NCI-H82 treated with DMSO at 0.1 percent for 48 hours (cell line): Measurements from ENCODE around the gene NOTCH1.
A peak's percentile ranks its signal among the peaks of the same experiment; 100 is the strongest.

Experiments used
- DNase-seq: peaks from one replicate; lab custom pipeline; 2025; ENCODE audit not compliant: unreplicated experiment; lab: John Stamatoyannopoulos, UW

Gene NOTCH1

DNA sequence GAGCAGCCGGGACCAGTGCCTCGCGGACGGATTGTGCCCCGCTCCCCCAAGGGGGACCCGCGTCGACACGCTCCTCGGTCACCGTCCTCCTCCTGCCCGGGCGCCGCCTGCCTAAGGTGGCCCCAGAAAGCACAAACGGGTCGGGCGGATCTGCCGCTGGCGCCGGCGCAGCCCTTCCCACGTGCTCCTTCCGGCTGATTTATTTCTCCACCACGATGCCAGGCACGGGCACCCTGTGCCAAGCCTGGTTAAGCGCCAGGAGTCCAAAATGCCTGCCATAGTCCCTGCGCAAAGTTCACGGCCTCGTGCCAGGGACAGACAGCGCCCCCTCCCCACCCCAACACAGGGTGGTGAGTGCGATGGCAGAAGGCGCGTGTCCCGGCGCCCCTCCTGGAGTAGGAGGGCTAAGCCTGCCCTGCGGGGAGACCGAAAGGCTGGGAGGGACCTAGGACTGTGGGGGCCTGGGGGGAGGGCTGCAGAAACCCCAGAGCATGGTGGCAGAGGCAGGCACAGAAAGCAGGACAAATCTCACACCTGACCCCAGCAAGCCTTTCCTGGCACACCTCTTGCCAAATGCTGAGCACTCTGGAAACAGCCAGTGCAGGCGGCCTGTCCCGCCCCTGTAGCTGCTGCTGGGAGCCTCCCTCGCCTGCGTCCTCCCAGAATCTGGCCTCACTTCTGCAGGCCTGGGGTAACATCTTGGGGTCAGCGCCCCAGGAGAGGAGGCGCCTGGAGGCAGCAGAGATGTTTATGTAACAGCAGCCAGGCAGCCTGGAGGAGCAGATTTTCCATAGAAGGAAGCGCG, 1.1 kb upstream of the NOTCH1 start:
- no peak for DNase-seq

DNA sequence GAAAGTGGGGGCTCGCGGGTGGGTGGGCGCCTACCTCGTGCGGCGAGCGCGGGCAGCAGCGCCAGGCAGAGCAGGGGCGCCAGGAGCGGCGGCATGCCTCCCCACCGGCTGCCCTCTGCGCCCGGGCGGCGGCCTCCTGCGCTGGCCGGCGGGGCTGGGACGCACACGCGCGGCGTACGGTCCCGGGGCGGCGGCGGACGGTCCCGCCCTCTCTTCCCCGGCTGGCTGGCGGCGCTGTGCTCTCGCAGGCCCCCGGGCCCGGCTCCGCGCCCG, 220 bp downstream of the NOTCH1 start:
- DNase-seq, result no peak

DNA sequence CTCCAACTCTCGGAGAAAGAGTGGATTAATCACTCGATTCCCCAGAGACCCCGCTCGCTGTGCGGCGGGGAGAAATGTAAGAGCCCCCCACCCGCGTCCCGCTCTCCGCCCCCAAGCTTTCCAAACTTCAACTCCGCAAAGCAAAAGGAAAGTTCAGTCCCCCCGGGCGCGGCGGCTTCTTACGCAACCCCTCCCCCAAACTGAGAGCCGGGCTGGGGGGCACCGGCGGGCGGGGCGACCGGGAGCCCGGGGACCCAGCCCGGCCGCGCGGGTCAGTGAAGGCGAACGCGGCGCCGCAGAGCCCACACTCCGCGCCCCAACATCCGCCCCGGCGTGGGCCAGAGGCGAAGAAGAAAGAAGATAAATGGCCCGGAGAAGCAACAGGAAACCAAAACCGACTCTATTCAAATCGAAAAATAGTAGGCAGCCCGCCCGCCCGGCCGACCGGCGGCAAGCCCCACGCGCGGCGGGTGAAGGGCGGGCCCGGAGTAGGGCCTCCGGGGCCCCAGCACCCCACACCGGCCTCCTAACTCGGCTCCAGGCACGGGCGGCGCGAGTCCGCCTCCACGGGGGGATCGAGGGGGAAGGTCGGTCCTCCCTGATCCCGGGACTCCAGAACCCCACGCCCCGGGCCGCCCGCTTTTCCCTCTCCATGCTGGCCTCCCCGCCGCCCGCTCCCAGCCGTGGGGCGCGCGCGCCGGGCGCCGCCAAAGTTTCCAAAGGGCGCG, 720 bp downstream of the NOTCH1 start:
- no peak for DNase-seq

DNA sequence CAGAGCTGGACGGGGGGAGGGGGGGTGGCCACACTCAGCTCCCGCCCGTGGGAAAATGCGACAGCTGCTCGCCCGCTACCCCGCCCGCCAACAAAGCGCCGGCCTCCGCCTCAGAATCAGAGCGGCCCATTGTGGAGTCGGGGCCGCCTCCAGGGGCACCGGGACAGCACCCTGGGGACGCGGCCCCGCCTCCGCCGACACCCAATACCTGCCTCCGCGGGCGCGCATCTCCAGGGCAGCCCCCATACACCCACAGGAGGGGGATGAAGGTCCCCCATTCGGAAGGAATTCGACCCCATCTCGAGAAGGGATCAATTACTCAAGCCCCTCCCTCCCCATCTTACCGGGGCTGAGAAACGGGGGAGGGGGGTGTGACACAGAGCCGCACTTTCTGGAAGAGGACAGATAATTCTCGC, 1.3 kb downstream of the NOTCH1 start:
- DNase-seq, result peak; percentile 6

DNA sequence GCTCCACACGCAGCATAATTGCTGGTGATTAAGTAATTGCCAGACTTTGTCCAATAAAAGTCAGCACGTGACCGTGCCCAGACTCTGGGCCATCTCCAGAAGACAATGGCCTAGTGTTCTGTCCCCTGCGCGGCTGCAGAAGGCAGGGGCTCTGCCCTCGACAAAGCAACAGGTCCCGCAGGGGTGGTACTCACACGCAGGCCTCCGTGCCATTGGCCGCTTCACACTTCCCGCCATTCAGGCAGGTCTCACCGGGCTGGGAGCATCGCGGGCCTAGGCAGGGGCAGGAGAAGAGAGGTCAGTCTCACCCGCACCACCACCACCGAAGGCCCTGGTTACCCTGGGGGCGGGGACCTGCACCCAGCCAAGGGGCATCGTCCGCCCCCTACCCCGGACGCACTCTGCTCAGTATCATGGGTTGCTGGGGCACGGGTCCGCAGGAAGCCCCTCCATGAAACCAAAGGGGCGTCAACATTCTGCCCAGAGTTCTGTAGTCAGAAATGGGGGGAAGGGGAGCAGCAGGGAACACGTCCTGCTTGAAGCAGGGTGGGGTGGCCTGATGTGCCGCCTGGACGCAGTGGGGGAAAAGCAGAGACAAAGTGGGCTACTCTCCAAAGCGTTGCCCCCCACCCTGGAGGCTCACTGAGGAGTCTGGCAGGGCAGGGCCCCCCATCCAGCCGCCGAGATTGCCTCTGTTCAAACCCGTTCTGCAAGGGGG, 1.9 kb downstream of the NOTCH1 start:
- no peak for DNase-seq

DNA sequence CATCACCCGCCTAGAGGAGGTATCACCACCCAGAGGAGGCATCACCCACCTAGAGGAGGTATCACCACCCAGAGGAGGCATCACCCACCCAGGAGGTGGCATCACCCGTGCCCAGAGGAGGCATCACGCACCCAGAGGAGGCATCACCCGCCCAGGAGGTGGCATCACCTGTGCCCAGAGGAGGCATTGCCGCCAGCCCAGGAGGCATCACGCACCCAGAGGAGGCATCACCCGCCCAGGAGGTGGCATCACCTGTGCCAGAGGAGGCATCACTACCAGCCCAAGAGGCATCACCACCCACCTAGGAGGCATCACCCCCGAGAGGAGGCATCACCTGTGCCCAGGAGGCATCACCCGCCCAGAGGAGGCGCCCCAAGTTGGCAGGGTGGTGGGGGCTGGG, 2.6 kb downstream of the NOTCH1 start:
- no peak for DNase-seq

DNA sequence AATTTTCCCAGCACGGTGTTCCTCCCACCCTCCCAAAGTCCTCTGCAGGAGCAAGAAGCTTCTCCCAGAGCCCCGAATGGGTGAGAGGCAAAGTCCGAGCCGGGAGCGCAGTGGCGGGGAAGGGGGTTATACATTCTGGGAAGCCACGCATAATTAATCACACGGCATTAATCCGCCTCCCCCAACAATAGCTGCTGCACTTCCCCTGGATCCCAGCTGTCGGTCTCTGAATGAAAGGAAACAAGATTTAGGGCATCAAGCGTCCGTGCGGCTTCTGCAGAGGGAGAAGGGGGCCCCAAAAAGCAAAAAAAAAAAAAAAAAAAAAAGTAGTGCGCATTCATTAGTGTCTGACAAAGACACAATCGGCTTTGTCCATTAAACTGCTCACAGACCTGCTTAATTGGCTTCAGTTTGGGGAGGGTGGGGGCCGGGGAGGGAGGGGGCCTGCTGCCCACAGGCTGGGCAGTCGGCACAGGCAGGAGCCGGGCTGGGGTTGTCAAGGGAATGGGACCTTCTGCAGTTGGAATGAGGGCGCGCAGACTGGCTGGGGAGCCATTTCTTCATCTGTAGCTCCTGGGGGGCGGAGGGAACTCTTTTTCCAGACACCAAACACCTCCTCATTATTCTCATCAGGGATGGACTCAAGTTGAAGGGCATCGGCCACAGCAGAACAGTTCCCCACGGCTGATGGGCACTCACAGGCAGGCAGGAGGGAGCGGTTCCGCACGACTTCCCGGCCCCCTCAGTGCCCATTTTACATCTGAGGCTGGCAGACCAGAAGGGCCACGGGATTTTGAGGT, 3.4 kb downstream of the NOTCH1 start:
- peak; percentile 93 for DNase-seq

DNA sequence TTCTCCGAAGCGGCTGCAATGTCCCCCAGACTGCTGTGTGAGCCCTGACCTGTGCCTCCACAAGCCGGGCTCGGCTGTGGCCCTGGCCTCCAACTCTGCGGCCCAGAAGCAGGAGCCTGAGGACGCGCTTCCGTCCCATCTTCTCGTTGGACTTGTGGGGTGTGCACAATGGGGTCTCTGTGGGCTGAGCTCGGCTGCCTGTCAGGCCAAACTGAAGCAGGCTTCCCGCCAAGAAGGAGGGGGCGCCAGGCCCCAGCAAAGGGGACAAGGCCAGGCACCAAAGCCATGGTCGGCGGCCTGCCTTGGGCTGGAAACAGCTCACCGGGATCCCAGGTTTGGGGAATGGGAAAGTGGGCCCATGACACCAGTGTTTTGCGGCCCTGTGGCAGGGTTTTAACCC, 4.1 kb downstream of the NOTCH1 start:
- no peak for DNase-seq

DNA sequence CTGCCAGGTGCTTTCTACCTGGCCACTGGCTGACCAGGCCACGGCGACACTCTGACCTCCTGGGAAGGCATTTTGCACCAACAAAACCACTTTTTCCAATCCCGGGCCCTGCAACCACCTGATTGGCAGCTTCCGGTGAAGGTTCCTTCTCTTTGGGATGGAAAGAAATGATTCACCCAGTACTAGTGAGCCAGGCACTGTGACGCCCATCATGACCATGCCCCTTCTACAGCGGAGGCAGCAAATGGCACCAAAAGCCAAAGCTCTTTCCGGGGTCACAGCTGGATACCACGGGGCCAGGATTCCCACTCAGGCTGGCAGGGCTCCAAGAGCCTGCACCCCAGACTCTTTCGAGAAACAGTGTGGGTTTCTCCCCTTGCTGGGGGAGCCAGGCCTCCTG, 4.7 kb downstream of the NOTCH1 start:
- no peak for DNase-seq

DNA sequence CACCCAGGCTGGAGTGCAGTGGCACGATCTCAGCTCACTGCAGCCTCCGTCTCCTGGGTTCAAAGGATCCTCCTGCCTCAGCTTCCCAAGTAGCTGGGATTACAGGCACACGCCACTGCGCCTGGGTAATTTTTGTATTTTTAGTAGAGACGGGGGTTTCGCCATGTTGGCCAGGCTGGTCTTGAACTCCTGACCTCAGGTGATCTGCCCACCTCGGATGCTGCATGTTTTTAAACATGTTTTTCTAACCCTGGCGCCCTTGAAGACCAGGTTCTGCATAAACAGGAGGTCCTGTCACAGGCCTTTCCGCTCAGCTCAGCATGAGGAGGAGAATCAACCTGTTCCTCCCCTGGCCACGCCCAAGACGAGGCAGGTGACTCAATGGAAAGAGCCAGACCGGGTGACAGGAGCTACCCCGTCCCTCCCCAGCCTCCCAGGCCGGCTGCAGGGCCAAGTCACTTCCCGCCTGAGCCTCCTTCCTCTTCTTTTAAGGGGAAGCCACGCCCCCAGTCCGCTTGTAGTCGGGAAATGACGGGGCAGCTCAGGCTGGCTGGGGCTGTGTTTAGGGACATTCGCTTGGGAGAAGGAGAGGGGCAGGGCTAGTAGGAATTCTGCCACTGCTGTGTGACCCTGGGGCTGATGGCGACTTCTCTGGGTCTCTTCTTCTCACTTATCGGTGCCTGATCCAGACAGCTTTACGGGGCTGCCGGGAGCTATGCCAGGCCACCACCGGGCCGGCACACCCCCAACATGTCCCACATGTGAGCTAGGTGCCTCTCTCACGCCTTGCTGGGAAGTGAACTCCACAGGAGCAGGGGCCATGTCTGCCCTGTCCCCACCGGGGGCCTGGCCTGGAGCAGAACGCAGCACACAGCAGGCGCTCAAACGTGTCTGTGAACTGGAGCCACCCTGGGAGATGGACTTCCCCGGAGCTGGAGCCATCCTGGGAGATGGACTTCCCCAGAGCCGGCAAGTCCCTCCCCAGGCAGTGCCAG, 6.1 kb downstream of the NOTCH1 start:
- DNase-seq, result no peak

DNA sequence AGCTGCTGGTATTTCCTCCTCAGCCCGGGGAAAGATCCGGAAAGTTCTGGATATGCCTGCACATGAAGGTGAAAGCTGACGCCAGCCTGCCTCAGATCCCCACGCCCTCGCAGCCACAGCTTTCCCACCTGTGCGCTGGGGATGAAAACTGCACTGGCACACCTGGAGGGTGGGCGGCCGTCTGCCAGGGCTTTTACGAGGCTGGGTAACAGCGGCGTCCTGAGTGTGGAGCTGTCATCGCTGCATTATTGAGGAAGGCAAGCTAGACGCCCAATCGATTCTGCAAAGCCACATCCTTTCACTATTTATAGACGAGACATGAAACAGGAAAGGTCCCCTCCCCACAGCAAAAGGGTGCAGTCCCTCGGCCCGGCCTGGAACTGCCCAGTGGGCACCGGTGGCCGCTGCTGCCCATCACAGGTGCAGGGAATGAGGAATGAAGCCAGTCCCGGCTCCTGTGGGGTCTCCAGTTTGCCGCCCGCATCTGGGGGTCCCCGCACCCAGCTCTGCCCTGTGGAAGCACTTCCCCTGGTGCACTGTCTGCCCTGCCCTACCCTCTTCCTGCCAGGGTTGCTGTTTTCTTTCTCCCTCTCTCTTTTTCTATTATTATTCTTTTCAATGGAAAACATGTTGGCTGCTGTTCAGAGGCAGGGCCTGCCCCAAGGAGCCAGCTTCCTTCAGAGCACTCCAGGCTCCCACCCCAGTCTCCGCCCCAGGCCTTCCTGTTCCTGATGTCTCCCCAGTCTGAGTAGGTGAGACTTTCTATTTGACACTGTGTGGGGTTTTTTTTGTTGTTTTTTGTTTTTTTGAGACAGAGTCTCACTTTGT, 7.0 kb downstream of the NOTCH1 start:
- DNase-seq, result no peak

DNA sequence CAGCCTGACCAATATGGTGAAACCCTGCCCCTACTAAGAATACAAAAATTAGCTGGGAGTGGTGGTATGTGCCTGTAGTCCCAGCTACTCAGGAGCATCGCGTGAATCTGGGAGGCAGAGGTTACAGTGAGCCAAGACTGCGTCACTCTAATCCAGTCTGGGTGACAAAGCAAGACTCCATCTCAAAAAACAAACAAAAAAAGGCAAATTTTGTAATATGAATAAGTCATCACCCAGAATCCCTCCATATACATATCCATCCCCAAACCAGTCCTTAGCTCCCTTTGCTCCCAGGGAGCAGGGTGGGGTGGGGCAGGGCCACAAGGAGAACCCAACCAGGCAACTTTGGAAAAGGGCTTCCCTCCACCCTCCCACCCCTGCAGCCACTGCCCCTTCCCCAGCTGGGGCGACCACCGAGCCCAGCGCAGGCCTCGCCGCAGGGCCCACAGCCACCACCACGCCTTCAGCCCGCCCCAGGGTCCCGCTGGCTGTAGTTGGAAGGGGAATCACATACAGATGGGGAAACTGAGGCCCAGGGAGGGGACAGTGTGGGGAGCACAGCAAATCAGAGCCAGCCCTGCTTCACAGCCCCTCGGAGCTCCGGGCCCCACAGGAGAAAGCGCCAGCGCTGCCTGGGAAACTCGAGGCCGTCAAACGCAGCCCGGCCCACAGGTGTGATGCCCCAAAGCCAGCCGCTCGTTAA, 7.8 kb downstream of the NOTCH1 start:
- DNase-seq, result no peak

DNA sequence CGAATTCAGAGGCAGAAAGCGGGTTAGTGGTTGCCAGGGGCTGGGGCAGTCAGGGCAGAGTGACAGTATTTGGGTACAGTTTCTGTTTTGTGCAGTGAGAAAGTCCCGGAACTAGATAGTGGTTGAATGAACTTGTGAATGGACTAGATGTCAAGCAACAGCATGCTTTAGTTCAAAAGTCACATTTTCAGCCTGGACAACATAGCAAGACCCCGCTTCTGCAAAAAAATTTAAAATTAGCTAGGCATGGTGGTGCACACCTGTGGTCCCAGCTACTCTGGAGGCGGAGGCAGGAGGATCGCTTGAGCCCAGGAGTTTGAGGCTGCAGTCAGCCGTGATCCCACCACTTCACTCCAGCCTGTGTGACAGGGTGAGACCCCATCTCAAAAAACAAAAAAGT, 8.4 kb downstream of the NOTCH1 start:
- DNase-seq, result no peak

DNA sequence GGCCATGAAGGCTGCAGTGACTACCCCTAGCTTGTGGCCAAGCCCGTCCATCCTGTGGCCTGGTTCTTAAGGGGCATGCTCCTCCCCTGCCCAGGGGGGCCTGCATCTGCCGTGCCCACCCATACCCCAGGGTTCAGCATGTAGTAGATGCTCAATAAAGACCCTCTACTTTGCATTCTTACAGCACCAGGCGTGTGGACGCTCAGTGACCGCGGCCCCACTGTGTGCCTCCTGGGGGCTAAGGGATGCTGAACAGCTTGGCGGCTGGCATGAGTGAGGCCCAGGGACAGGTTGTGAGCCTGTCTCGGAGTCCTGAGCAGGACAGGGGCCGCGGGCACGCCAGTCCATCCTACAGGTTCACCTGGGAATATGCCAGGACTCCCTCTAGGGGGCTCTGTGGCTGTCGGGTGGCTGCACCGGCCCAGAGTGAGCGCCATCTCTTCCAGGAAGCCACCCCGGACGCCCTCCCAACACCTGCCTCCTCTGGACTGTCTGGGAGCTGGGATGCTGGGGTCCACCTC, 9.1 kb downstream of the NOTCH1 start:
- DNase-seq, result no peak

DNA sequence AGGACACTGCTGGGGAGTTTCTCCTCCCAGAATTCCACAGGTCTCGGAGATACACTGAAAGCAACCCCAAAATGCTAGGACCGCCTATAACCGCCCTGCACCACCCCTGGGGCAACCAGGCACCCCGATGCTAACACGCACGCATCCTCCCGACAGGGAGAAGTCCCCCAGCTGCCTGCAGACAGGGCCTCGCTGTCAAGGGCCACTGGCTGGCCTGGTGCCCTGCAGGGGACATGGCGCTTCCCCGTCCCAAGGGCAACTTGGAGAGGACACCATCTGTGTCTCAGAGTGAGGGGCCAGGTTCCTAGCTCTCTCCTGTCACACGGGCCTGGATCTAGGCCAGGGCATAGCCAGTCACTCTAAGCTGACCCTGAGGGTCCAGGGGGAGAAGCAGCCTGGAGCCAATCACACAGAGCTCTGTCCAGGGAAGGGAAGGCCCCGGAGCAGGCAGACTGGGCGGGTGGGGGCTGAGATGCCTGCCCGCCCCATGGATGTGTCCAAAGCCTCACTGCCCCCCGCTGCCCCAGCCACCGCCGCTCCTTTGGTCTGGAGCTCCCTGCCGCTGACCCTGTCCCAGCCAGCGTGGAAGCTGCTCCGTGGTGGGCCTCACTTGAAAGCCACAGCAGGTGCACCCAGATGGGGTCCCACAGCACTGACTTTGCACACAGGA, 9.7 kb downstream of the NOTCH1 start:
- DNase-seq, result no peak

DNA sequence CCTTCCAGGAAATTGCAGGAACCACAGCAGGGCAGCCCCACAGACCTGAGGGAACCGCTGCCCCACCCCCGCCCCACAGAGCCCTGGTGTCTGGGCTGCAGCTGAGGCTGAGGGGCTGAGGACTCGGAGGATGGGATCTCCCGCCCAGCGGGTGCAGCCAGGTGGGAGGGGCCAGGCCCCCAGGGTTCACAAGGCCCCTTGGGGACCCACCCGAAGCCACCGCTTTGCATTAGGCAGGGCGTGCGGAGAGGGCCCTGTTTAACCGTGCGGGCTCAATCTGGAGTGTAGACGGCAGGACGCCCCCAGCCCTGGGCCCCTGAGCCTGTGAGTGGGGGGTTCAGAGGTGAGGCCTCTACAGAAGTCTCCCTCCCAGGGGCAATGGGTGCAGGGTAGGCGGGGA, 10.8 kb downstream of the NOTCH1 start:
- DNase-seq, result no peak

DNA sequence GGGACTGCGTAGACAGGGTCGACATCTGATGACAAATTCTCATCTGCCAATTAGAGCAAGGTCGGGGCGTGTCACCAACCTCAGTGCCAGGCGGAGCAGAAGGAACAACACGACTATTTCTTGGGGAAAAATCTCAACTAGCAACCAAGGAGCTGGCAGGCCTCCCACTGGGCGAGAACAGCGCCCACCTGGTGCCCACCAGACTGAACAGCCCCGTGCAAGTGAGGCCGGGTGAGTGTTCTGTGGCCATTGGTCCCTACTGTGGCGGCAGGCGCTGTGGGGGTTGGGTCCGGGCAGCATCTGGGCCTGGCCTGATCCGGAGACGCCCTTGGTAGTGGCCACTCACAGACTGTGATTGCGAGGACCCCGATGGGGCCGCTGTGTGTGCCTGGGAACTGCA, 11.5 kb downstream of the NOTCH1 start:
- DNase-seq, result no peak

DNA sequence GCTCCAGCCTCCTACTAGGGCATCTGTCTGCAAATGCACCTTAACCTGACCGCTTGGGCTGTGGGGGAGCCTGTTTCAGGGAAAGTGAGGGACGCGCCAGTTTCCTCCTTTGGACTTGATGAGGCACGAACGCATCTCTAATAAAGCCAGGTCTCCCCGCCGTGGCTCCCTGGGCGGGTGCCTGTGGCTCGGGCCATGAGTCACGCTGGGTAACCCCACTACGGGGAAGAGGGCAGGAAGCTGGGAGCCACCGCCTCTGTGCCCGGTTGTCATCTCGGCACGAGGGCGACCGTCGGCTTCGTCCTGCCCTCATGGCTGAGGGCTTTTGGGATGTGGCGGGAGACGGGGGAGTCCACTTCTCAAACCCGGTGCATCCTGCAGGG, 12.1 kb downstream of the NOTCH1 start:
- DNase-seq, result no peak
